Nephron (organoid): Measurements from ENCODE around the gene HERC2.
"Not testable (repeated sequence)": the region's sequence is repeated elsewhere in the genome, so short reads cannot be mapped to it uniquely, and the experiment has no call there.

Source experiments
- H3K27ac Mint-ChIP-seq, 3 experiments: 2 replicates each; pipeline ENCODE4 v1.8.0; 2020; ENCODE audit warnings: mixed read lengths in 3 of 3, mild to moderate bottlenecking in 2 of 3, moderate library complexity in 1 of 3
- H3K27me3 Mint-ChIP-seq: 2 replicates; pipeline ENCODE4 v1.8.0; 2021; ENCODE audit warnings: low read depth, mild to moderate bottlenecking, moderate library complexity, mixed read lengths
- H3K36me3 Mint-ChIP-seq: 2 replicates; pipeline ENCODE4 v1.8.0; 2020; ENCODE audit warnings: low read depth, mixed read lengths
- H3K4me1 Mint-ChIP-seq: 2 replicates; pipeline ENCODE4 v1.8.0; 2020; ENCODE audit warnings: mixed read lengths
- H3K4me3 Mint-ChIP-seq, 3 experiments: 2 replicates each; pipeline ENCODE4 v1.8.0; 2020; ENCODE audit warnings: mild to moderate bottlenecking in 3 of 3, mixed read lengths in 3 of 3, moderate library complexity in 2 of 3
- H3K9me3 Mint-ChIP-seq: 2 replicates; pipeline ENCODE4 v1.8.0; 2020; ENCODE audit warnings: mixed read lengths
- CTCF ChIP-seq, 3 experiments: fragments of 200-600 bp; sonication (generic); IDR thresholded peaks; one replicate each; pipeline ENCODE4 v1.5.0; 2021; ENCODE audit warnings: antibody characterized with exemption in 3 of 3; ENCODE audit not compliant: unreplicated experiment in 3 of 3

Gene HERC2

GRCh38 chr15:28125673-28126651 lies 196.0 kb downstream of the HERC2 start:
- Mint-ChIP-seq H3K27me3 (no peaks in the 10 kb centered on the region), H3K27ac (no peak overlapping the region), H3K4me3 (no peak overlapping the region), H3K4me1 (peaks cover 5% of the 10 kb centered on the region), H3K36me3 (peaks cover 57% of the 10 kb centered on the region), H3K9me3 (no peaks in the 10 kb centered on the region)
- TF ChIP-seq CTCF (IDR thresholded peaks at IDR 0.05; ENCODE audit: unreplicated experiment in 3 of 3), result peak; percentile 48 to 55 (median 53)

GRCh38 chr15:28124841-28125240 lies 197.1 kb downstream of the HERC2 start:
- Mint-ChIP-seq H3K4me1 (peaks cover 5% of the 10 kb centered on the region), H3K27me3 (no peaks in the 10 kb centered on the region), H3K27ac (no peak overlapping the region), H3K4me3 (no peak overlapping the region), H3K9me3 (no peaks in the 10 kb centered on the region), H3K36me3 (peaks cover 59% of the 10 kb centered on the region)
- TF ChIP-seq CTCF (IDR thresholded peaks at IDR 0.05; ENCODE audit: unreplicated experiment in 3 of 3), result no peak

GRCh38 chr15:28123408-28124023 lies 198.5 kb downstream of the HERC2 start:
- TF ChIP-seq CTCF (IDR thresholded peaks at IDR 0.05; ENCODE audit: unreplicated experiment in 3 of 3), result peak; percentile 66 to 71 (median 69)
- Mint-ChIP-seq H3K36me3 (peaks cover 54% of the 10 kb centered on the region), H3K27ac (peak overlapping the region in 1 of 3 experiments; percentile 8)

GRCh38 chr15:28122038-28122949 lies 199.7 kb downstream of the HERC2 start:
- no peak for TF ChIP-seq CTCF (IDR thresholded peaks at IDR 0.05; ENCODE audit: unreplicated experiment in 3 of 3)
- no peaks in the 10 kb centered on the region for H3K27me3 Mint-ChIP-seq
- H3K9me3 Mint-ChIP-seq, result no peaks in the 10 kb centered on the region
- no peak overlapping the region for H3K27ac Mint-ChIP-seq
- no peak overlapping the region for H3K4me3 Mint-ChIP-seq
- H3K36me3 Mint-ChIP-seq, result peaks cover 55% of the 10 kb centered on the region
- peaks cover 5% of the 10 kb centered on the region for H3K4me1 Mint-ChIP-seq

More at GRCh38 chr15:28123408-28124023, 198.5 kb downstream of the HERC2 start:
- Mint-ChIP-seq H3K4me3 (no peak overlapping the region), H3K9me3 (no peaks in the 10 kb centered on the region), H3K4me1 (peaks cover 5% of the 10 kb centered on the region), H3K27me3 (no peaks in the 10 kb centered on the region)

GRCh38 chr15:28121577-28121976 lies 200.4 kb downstream of the HERC2 start:
- not testable (repeated sequence) for H3K4me3 Mint-ChIP-seq, H3K27me3 Mint-ChIP-seq, H3K4me1 Mint-ChIP-seq, H3K9me3 Mint-ChIP-seq, H3K27ac Mint-ChIP-seq
- peaks cover 53% of the 10 kb centered on the region for H3K36me3 Mint-ChIP-seq

GRCh38 chr15:28120359-28120640 lies 201.7 kb downstream of the HERC2 start:
- no peaks in the 10 kb centered on the region for H3K9me3 Mint-ChIP-seq
- no peak for TF ChIP-seq CTCF (IDR thresholded peaks at IDR 0.05; ENCODE audit: unreplicated experiment in 3 of 3)
- H3K4me3 Mint-ChIP-seq, result no peak overlapping the region
- no peak overlapping the region for H3K27ac Mint-ChIP-seq
- H3K36me3 Mint-ChIP-seq, result peaks cover 57% of the 10 kb centered on the region
- H3K4me1 Mint-ChIP-seq, result peaks cover 5% of the 10 kb centered on the region
- no peaks in the 10 kb centered on the region for H3K27me3 Mint-ChIP-seq
